GM21526 (cell line): ENCODE data around the gene MGAT5.

ENCODE experiments used
- ATAC-seq: cut with Tn5 transposase; IDR thresholded peaks from one replicate; pipeline ENCODE4 v1.9.1; 2021; ENCODE audit warnings: moderate library complexity; ENCODE audit not compliant: unreplicated experiment, low FRiP score

MGAT5 gene

GRCh38 chr2:134231301-134231964 is 22.4 kb upstream of the MGAT5 start:
- no peak for ATAC-seq

DNA sequence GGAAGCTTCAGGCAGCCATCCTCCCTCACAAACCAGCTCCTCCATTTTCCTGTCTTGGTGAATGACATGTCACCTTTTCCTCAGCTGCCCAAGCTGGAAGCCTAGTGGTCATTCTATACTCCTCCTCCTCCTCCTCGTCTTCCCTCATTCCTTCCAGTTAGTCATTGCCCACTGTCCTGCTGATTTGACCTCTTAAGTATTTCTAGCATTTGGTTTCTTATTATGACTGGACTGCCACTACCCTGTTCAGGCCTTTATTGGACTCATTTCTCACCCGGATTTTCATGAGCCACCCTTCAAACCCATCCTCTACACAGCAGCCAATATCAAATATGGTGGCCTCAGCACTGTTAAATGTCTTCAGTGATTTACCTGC is 21.9 kb upstream of the MGAT5 start:
- no peak for ATAC-seq

- ATAC-seq, result no peak
Observed at GRCh38 chr2:134232461-134232860, 21.4 kb upstream of the MGAT5 start.

- ATAC-seq, result peak; percentile 39
Observed at GRCh38 chr2:134232868-134233727, 20.8 kb upstream of the MGAT5 start.

GRCh38 chr2:134233728-134234136 is 20.1 kb upstream of the MGAT5 start:
- ATAC-seq, result peak; percentile 44

DNA sequence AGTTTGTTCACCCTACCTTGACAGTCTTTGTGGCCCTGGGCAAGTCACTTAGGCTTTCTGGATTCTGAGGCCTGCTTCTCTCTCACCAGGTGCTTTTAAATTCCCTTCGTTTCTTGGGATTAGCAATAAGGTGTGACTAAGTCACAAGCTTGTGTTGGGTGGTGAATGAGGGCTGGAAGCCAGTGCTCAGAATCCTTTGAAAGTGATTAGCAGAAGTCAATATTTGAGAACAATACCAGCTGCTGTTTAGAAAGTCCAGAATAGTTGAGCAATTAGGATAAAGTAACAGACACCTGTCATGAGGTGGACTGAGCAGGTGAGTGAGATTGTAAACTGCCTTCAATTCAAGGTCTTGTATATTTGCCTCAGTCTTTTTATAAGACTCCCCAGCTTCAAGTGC is 19.3 kb upstream of the MGAT5 start:
- ATAC-seq, result no peak

- ATAC-seq, result no peak
Observed at GRCh38 chr2:134235510-134236144, 18.2 kb upstream of the MGAT5 start.

DNA sequence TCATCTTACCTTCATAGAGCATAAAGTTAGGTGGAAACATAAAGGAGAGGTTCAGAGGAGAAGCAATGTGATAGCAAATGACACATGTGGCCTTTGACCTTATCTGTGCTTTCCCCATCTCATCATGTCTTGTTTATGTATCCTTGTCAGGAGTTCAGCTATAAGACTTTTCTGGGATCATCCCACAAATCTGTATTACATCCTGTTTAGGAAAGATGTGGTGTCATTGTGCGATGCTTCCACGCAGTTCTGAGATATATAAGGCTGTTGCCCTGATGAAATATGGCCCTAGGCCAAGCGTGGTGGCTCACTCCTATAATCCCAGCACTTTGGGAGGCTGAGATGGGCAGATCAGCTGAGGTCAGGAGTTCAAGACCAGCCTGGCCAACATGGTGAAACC is 15.5 kb upstream of the MGAT5 start:
- ATAC-seq, result no peak

DNA sequence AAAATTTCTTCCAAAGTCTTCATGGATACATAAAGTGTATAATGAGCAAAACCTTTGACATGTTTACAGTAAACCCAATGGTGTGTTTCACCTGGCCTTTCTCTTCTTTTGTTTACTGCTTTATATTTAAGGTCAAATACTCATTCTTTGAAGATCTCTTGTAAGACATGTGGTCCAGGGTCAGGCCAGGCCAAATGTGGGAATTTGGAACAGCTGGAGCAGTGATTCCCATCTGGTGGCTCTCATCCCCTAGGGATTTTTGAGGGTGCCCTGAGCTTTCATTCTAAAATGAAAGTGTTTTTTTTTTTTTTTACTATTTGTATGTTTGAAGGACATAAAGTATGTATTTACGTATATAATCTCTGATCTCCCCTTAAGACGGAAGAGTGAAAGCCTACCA is 13.8 kb upstream of the MGAT5 start:
- ATAC-seq, result no peak

DNA sequence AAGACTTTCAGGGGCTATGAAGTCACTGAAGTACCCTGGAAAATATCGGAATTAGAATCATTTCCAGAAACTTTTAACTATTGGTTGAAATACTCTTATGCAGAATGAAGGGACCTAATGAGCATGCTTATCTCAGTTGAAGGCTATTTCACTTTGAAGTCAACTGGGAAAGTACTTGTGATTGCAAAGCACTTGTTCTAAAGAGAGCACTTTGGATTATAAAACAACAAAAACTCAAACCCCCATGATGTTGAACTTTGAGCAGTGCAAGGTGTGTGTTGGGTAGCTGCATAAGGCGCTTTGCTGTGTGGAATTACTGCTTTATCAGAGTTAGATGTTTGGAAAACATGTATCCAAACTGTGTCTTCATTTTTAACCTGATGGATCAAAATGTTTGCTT is 12.0 kb upstream of the MGAT5 start:
- ATAC-seq, result no peak

- no peak for ATAC-seq
Observed at GRCh38 chr2:134243244-134243643, 10.6 kb upstream of the MGAT5 start.

DNA sequence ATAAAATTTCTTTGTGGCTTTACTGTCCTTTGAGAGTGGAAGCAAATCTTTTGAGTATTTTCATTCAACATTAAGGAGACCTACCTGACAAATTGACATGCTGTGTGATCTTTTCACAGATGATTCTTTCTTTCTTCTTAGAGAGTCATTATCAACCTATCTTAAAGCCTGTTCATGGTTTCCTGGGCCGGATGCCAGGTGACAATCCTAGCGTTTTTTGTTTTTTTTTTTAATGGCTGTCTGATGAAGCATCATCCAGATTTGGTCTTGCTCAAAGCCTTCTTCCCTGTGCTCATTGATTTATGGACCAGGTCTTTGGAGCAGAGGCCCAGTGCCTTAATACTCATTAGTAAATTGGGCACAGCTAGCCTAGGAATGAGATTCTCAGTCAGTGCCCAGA is 9.8 kb upstream of the MGAT5 start:
- no peak for ATAC-seq

DNA sequence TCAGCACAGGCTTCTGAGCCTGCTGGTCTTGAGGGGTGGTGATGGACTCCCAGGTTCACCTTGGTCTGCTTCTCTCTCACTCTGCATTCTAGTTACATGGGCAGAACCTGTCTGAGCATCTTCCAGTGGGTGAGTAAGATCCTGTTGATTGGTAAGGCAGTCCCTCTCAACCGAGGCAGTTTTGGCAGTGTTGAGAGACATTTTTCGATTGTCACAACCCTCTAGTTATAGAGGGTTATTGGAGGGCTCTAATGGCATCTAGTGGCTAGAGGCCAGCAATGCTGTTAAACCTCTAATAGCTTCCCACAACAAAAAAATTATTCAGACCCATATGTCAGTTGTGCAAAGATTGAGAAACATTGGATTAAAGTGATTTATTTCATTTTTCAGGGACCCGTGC is 9.3 kb upstream of the MGAT5 start:
- ATAC-seq, result no peak

GRCh38 chr2:134245340-134245984 is 8.4 kb upstream of the MGAT5 start:
- ATAC-seq, result no peak

DNA sequence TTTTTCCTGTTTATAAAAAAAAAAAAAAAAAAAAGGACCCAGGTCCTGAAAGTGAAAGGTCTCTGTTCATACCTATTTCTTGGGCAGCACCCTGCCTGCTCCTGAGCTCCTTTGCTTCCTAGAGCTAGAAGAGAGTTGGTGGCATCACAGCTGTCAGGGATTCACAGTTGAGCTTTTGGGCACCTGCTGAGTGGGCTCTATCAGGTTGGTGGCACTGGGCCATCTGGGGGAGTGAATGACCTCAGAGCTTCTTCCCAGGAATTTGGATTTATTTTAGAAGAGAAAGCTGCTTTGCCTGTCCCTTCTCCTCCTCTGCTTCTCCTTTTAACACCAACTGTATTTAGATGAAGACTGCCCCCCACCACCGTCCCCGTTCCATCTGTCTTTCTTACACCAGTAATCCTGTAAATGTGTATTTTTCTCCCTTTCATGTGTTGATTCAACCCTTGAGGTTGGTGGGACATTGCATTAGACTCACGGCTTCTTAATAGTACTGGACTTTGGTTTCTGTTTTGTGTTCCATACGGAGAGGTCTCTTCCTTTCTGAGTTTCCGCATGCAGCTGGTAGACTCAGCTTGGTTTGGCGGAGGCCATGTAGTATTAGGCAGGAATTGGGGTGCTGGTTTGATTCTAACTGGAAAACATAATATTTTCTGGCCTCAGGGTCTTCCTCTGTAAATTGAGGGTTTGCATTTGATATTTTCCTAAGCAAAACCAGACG is 7.6 kb upstream of the MGAT5 start:
- ATAC-seq, result no peak

GRCh38 chr2:134247679-134248078 is 6.2 kb upstream of the MGAT5 start:
- ATAC-seq, result no peak

GRCh38 chr2:134248913-134249312 is 5.0 kb upstream of the MGAT5 start:
- no peak for ATAC-seq

- no peak for ATAC-seq
Observed at GRCh38 chr2:134249755-134250154, 4.1 kb upstream of the MGAT5 start.

- ATAC-seq, result no peak
Observed at GRCh38 chr2:134250840-134251461, 2.9 kb upstream of the MGAT5 start.

GRCh38 chr2:134252092-134252750 is 1.7 kb upstream of the MGAT5 start:
- ATAC-seq, result no peak
